ENCODE measurements around the gene GTF2F2. TPM values are rescaled to one million over a fixed set of nuclear protein-coding genes. Genes with fewer than 3 reads are reported as not detected.
A peak's percentile ranks its signal among the peaks of the same experiment; 100 is the strongest.

GTF2F2 gene
- total RNA-seq, 1 donor from 2014 or later: 19.9 TPM

GRCh38 chr13:45226024-45226423 lies 105.7 kb downstream of the GTF2F2 start:
- peaks cover 3% of the 10 kb centered on the region for H3K4me1 Mint-ChIP-seq
- no peak overlapping the region for H3K27ac Mint-ChIP-seq
- H3K4me3 Mint-ChIP-seq: no peak overlapping the region
- no peaks in the 10 kb centered on the region for H3K27me3 Mint-ChIP-seq (ENCODE audit: low read depth)
- peaks cover 4% of the 10 kb centered on the region for H3K9me3 Mint-ChIP-seq
- H3K36me3 Mint-ChIP-seq: peaks cover 11% of the 10 kb centered on the region
- TF ChIP-seq CTCF (IDR thresholded peaks at IDR 0.05; ENCODE audit: unreplicated experiment): no peak
- no peak for DNase-seq (ENCODE audit: low spot score in 2 of 2, unreplicated experiment in 2 of 2)

GRCh38 chr13:45228002-45228401 lies 107.7 kb downstream of the GTF2F2 start:
- Mint-ChIP-seq H3K4me3 (no peak overlapping the region), H3K27me3 (ENCODE audit: low read depth) (no peaks in the 10 kb centered on the region), H3K27ac (no peak overlapping the region), H3K36me3 (peaks cover 11% of the 10 kb centered on the region), H3K4me1 (peaks cover 7% of the 10 kb centered on the region), H3K9me3 (peaks cover 4% of the 10 kb centered on the region)
- no peak for DNase-seq (ENCODE audit: low spot score in 2 of 2, unreplicated experiment in 2 of 2)
- no peak for TF ChIP-seq CTCF (IDR thresholded peaks at IDR 0.05; ENCODE audit: unreplicated experiment)

- peaks cover 7% of the 10 kb centered on the region for H3K4me1 Mint-ChIP-seq
- H3K4me3 Mint-ChIP-seq: no peak overlapping the region
- H3K36me3 Mint-ChIP-seq: peaks cover 11% of the 10 kb centered on the region
- peaks cover 4% of the 10 kb centered on the region for H3K9me3 Mint-ChIP-seq
- H3K27ac Mint-ChIP-seq: no peak overlapping the region
- H3K27me3 Mint-ChIP-seq (ENCODE audit: low read depth): no peaks in the 10 kb centered on the region
- TF ChIP-seq CTCF (IDR thresholded peaks at IDR 0.05; ENCODE audit: unreplicated experiment): no peak
- DNase-seq (ENCODE audit: low spot score in 2 of 2, unreplicated experiment in 2 of 2): no peak
These were observed 108.9 kb downstream of the GTF2F2 start for GRCh38 chr13:45229172-45229571.

GRCh38 chr13:45231305-45231704 lies 111.0 kb downstream of the GTF2F2 start:
- no peak for DNase-seq (ENCODE audit: low spot score in 2 of 2, unreplicated experiment in 2 of 2)
- Mint-ChIP-seq H3K4me3 (no peak overlapping the region), H3K27ac (peak overlapping the region; percentile 72), H3K36me3 (peaks cover 11% of the 10 kb centered on the region), H3K27me3 (ENCODE audit: low read depth) (no peaks in the 10 kb centered on the region), H3K4me1 (peaks cover 12% of the 10 kb centered on the region), H3K9me3 (peaks cover 4% of the 10 kb centered on the region)
- TF ChIP-seq CTCF (IDR thresholded peaks at IDR 0.05; ENCODE audit: unreplicated experiment): no peak

GRCh38 chr13:45231722-45232121 lies 111.4 kb downstream of the GTF2F2 start:
- H3K4me1 Mint-ChIP-seq: peaks cover 13% of the 10 kb centered on the region
- H3K36me3 Mint-ChIP-seq: peaks cover 11% of the 10 kb centered on the region
- H3K27ac Mint-ChIP-seq: peak overlapping the region; percentile 72
- peaks cover 4% of the 10 kb centered on the region for H3K9me3 Mint-ChIP-seq
- H3K27me3 Mint-ChIP-seq (ENCODE audit: low read depth): no peaks in the 10 kb centered on the region
- no peak for DNase-seq (ENCODE audit: low spot score in 2 of 2, unreplicated experiment in 2 of 2)
- TF ChIP-seq CTCF (IDR thresholded peaks at IDR 0.05; ENCODE audit: unreplicated experiment): no peak
- no peak overlapping the region for H3K4me3 Mint-ChIP-seq

GRCh38 chr13:45232591-45232990 lies 112.3 kb downstream of the GTF2F2 start:
- peaks cover 13% of the 10 kb centered on the region for H3K4me1 Mint-ChIP-seq
- H3K27ac Mint-ChIP-seq: no peak overlapping the region
- no peak overlapping the region for H3K4me3 Mint-ChIP-seq
- peaks cover 11% of the 10 kb centered on the region for H3K36me3 Mint-ChIP-seq
- TF ChIP-seq CTCF (IDR thresholded peaks at IDR 0.05; ENCODE audit: unreplicated experiment): no peak
- H3K9me3 Mint-ChIP-seq: peaks cover 4% of the 10 kb centered on the region
- DNase-seq (ENCODE audit: low spot score in 2 of 2, unreplicated experiment in 2 of 2): no peak
- no peaks in the 10 kb centered on the region for H3K27me3 Mint-ChIP-seq (ENCODE audit: low read depth)
